ENCODE results near the gene ACIN1. TPM values are rescaled to one million over a fixed set of nuclear protein-coding genes. Genes with fewer than 3 reads are reported as not detected.

Gene ACIN1
- total and polyA plus RNA-seq, 12 donors = 35.7 to 119 (median 68.0) TPM

GRCh38 chr14:23080474-23080873 is 14.5 kb downstream of the ACIN1 start:
- Histone ChIP-seq H3K9me3 (no peaks in the 10 kb centered on the region), H3K36me3 (peaks cover 0 to 100% (median 88%) of the 10 kb centered on the region in 9 donors), H3K27me3 (no peaks in the 10 kb centered on the region), H3K4me1 (peaks cover 0 to 48% (median 14%) of the 10 kb centered on the region in 9 donors), H3K27ac (peak overlapping the region in 1 of 10 donors; percentile 82), H3K4me3 (no peak overlapping the region)
- intact Hi-C loops (cut with DNase I) = no loop called here
- no peak for TF ChIP-seq CTCF (IDR thresholded peaks at IDR 0.05)
- ATAC-seq (no peak), DNase-seq (no peak)
- WGBS, 2 donors = 83 to 100% methylated on average over 1 of the region's 1 CpG

- DNase-seq (no peak), ATAC-seq (no peak)
- no peak for TF ChIP-seq CTCF (IDR thresholded peaks at IDR 0.05)
- no peaks in the 10 kb centered on the region for H3K27me3 ChIP-seq
- H3K4me1 ChIP-seq = peaks cover 0 to 42% (median 14%) of the 10 kb centered on the region in 9 donors
- H3K36me3 ChIP-seq = peaks cover 0 to 100% (median 89%) of the 10 kb centered on the region in 9 donors
- H3K9me3 ChIP-seq = no peaks in the 10 kb centered on the region
- peak overlapping the region in 1 of 10 donors; percentile 82 for H3K27ac ChIP-seq
- 82 to 89% methylated on average over 2 of the region's 2 CpGs for WGBS, 2 donors
- H3K4me3 ChIP-seq = no peak overlapping the region
- intact Hi-C loops (cut with DNase I) = no loop called here
Observed at GRCh38 chr14:23079716-23080115, 15.2 kb downstream of the ACIN1 start.

GRCh38 chr14:23078692-23079116 is 16.2 kb downstream of the ACIN1 start:
- ATAC-seq = peak in 7 of 8 donors; percentile 65 to 96 (median 77)
- WGBS, 2 donors = 32 to 33% methylated on average over 2 of the region's 2 CpGs
- H3K4me3 ChIP-seq = no peak overlapping the region
- DNase-seq = no peak
- H3K36me3 ChIP-seq = peaks cover 0 to 100% (median 87%) of the 10 kb centered on the region in 9 donors
- peak overlapping the region in 3 of 10 donors; percentile 42 to 82 (median 59) for H3K27ac ChIP-seq
- H3K27me3 ChIP-seq = no peaks in the 10 kb centered on the region
- peak in 1 of 9 donors; percentile 12 for TF ChIP-seq CTCF (IDR thresholded peaks at IDR 0.05)
- no peaks in the 10 kb centered on the region for H3K9me3 ChIP-seq
- H3K4me1 ChIP-seq = peaks cover 0 to 42% (median 14%) of the 10 kb centered on the region in 9 donors
- intact Hi-C loops (cut with DNase I) = no loop called here

- WGBS, 2 donors = 77 to 80% methylated on average over 5 of the region's 5 CpGs
- Histone ChIP-seq H3K27me3 (no peaks in the 10 kb centered on the region), H3K4me3 (no peak overlapping the region), H3K36me3 (peaks cover 0 to 100% (median 86%) of the 10 kb centered on the region in 9 donors), H3K9me3 (no peaks in the 10 kb centered on the region), H3K4me1 (peaks cover 0 to 42% (median 15%) of the 10 kb centered on the region in 9 donors), H3K27ac (peak overlapping the region in 4 of 10 donors; percentile 33 to 82 (median 50))
- no peak for ATAC-seq
- no peak for DNase-seq
- no peak for TF ChIP-seq CTCF (IDR thresholded peaks at IDR 0.05)
- intact Hi-C loops (cut with DNase I) = no loop called here
Observed at GRCh38 chr14:23077962-23078361, 17.0 kb downstream of the ACIN1 start.

Data from heart right ventricle (tissue), 16 donors.